DOHH2 (cell line): Measurements from ENCODE around the gene HAND2.

Source experiments
- EZH2phosphoT487 ChIP-seq: fragments of 200-600 bp; sonication (generic); IDR thresholded peaks from 2 replicates; pipeline ENCODE4 v1.6.1; 2017; ENCODE audit warnings: borderline replicate concordance, mild to moderate bottlenecking, antibody characterized with exemption, low read length, moderate library complexity, mixed read lengths
- TF ChIP-seq, protein P1 (sequence below): fragments of 200-600 bp; sonication (generic); IDR thresholded peaks from one replicate; pipeline ENCODE4 v1.5.1; 2014; ENCODE audit warnings: antibody characterized with exemption, mild to moderate bottlenecking, low read depth, low read length; ENCODE audit not compliant: poor library complexity, severe bottlenecking

DNA sequence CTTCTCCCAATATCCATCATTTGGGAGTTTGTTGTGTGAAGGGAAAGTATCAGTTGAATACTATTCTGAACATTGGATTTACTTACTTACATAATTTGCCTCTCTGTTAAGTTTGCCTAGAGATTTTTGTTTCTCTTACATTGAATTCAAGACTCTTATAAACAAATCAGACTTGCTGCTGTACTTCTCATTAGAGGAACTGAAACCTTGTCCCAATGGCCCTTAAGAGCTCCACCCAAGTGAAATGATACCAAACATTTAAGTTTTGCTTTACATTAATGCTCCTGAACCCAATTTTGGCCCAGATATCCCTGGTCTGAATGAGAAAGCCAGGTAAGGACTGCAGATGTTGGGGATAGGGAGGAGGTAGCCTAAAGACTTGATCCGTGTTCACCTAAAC lies 32.0 kb downstream of the HAND2 start:
- TF ChIP-seq, protein P1, sequence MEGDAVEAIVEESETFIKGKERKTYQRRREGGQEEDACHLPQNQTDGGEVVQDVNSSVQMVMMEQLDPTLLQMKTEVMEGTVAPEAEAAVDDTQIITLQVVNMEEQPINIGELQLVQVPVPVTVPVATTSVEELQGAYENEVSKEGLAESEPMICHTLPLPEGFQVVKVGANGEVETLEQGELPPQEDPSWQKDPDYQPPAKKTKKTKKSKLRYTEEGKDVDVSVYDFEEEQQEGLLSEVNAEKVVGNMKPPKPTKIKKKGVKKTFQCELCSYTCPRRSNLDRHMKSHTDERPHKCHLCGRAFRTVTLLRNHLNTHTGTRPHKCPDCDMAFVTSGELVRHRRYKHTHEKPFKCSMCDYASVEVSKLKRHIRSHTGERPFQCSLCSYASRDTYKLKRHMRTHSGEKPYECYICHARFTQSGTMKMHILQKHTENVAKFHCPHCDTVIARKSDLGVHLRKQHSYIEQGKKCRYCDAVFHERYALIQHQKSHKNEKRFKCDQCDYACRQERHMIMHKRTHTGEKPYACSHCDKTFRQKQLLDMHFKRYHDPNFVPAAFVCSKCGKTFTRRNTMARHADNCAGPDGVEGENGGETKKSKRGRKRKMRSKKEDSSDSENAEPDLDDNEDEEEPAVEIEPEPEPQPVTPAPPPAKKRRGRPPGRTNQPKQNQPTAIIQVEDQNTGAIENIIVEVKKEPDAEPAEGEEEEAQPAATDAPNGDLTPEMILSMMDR = no peak
- TF ChIP-seq EZH2phosphoT487 = no peak
